Measurements from ENCODE around the gene ACTMAP. TPM values are rescaled to one million over a fixed set of nuclear protein-coding genes. Genes with fewer than 3 reads are reported as not detected.

The ACTMAP gene
- total and polyA plus RNA-seq, 2 experiments from 2014 or later, result 9.6 to 30.4 TPM

DNA sequence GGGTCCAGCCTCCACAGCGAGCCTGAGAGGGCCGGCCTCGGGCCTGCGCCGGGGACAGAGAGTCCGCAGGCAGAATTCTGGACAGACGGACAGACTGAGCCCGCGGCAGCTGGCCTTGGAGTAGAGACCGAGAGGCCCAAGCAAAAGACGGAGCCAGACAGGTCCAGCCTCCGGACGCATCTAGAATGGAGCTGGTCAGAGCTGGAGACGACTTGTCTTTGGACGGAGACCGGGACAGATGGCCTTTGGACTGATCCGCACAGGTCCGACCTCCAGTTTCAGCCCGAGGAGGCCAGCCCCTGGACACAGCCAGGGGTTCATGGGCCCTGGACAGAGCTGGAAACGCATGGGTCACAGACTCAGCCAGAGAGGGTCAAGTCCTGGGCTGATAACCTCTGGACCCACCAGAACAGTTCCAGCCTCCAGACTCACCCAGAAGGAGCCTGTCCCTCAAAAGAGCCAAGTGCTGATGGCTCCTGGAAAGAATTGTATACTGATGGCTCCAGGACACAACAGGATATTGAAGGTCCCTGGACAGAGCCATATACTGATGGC is 32.9 kb downstream of the ACTMAP start:
- TF ChIP-seq, protein P1, sequence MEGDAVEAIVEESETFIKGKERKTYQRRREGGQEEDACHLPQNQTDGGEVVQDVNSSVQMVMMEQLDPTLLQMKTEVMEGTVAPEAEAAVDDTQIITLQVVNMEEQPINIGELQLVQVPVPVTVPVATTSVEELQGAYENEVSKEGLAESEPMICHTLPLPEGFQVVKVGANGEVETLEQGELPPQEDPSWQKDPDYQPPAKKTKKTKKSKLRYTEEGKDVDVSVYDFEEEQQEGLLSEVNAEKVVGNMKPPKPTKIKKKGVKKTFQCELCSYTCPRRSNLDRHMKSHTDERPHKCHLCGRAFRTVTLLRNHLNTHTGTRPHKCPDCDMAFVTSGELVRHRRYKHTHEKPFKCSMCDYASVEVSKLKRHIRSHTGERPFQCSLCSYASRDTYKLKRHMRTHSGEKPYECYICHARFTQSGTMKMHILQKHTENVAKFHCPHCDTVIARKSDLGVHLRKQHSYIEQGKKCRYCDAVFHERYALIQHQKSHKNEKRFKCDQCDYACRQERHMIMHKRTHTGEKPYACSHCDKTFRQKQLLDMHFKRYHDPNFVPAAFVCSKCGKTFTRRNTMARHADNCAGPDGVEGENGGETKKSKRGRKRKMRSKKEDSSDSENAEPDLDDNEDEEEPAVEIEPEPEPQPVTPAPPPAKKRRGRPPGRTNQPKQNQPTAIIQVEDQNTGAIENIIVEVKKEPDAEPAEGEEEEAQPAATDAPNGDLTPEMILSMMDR (IDR thresholded peaks at IDR 0.05; ENCODE audit: low read depth, low read length), result no peak
- no peaks in the 10 kb centered on the region for H3K27me3 ChIP-seq
- no peak for DNase-seq (ENCODE audit: low read depth in 1 of 2, low spot score in 1 of 2)
- no peaks in the 10 kb centered on the region for H3K9me3 ChIP-seq (ENCODE audit: low read depth)
- H3K36me3 ChIP-seq, result no peaks in the 10 kb centered on the region
- H3K4me3 ChIP-seq, result peak overlapping the region; percentile 66
- peak overlapping the region; percentile 95 for H3K27ac ChIP-seq
- peaks cover 14% of the 10 kb centered on the region for H3K4me1 ChIP-seq (ENCODE audit: low read depth)

DNA sequence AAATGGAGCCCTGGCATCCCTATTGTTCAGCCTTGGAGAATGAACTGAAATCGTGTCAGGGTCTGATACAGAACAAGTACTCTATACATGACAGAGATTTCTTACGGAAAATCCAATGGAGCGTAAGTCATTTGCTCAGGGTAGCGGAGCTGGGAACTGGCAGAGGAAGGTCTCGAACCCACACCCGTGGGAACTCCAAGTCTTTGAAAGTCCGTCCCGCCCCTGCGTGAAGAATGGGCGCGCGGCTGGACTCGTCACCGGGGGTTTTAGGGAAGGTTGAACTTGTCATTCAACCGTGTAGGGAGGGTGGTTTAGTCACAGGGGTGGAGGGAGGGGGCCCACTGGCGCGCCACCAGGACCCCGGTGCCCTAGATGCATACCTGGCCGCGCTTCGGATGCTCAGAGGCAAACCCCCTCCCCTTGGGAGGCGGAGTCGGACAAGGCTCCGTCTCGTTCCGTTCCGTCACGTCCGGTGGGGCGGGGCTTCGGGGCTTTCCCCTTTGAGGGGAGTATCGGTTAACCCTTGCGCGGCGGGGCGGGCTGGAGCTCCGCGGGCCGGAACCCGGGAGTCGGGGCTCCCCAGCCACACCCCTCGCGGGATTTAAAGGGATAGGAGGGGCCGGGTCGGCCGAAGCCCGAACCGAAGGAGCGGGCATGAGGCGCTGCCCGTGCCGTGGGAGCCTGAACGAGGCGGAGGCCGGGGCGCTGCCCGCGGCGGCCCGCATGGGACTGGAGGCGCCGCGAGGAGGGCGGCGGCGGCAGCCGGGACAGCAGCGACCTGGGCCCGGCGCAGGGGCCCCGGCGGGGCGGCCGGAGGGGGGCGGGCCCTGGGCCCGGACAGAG is 33.6 kb downstream of the ACTMAP start, which contains the start of the genes COQ8B and ITPKC:
COQ8B (minus strand) TSS at position 405 of the 843 bp plus-strand sequence. CDS start 2,254 bp downstream, outside the sequence.
ITPKC (plus strand) TSS at position 631 of the 843 bp plus-strand sequence; CDS start at position 655, 24 bp downstream.
- peak within 1 kb of the TSS; percentile 66 for H3K4me3 ChIP-seq
- H3K27ac ChIP-seq, result peak within 1 kb of the TSS; percentile 95
- TF ChIP-seq, protein P1 (IDR thresholded peaks at IDR 0.05; ENCODE audit: low read depth, low read length), result no peak
- H3K4me1 ChIP-seq (ENCODE audit: low read depth), result peaks cover 14% of the 10 kb centered on the region
- no peaks in the 10 kb centered on the region for H3K9me3 ChIP-seq (ENCODE audit: low read depth)
- no peaks in the 10 kb centered on the region for H3K36me3 ChIP-seq
- no peaks in the 10 kb centered on the region for H3K27me3 ChIP-seq
- peak; percentile 98 to 100 for DNase-seq (ENCODE audit: low read depth in 1 of 2, low spot score in 1 of 2)

DNA sequence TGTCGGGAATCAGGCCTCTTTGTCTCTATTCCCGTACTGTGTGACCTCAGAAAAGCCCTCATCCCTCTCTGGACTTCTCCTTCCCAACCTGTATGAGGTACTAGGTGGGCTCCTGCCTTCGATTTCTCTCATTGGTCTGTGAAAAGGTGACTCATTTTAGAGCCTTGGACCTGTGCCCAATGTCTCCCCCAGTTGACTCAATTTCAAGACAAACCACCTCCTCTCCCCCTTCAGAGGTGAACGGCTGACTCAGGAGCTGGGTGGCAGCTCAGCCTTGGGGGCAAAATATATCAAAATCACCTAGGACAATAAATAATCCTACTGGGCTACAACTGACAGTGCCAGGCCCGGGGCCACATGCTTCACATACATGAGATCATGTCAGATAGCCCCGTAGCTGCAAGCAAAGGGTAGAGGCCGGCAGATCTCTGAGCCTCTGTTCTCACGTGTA is 34.2 kb downstream of the ACTMAP start:
- peak overlapping the region; percentile 66 for H3K4me3 ChIP-seq
- no peaks in the 10 kb centered on the region for H3K27me3 ChIP-seq
- H3K27ac ChIP-seq, result peak overlapping the region; percentile 95
- H3K9me3 ChIP-seq (ENCODE audit: low read depth), result no peaks in the 10 kb centered on the region
- no peaks in the 10 kb centered on the region for H3K36me3 ChIP-seq
- no peak for DNase-seq (ENCODE audit: low read depth in 1 of 2, low spot score in 1 of 2)
- TF ChIP-seq, protein P1 (IDR thresholded peaks at IDR 0.05; ENCODE audit: low read depth, low read length), result no peak
- H3K4me1 ChIP-seq (ENCODE audit: low read depth), result peaks cover 14% of the 10 kb centered on the region

DNA sequence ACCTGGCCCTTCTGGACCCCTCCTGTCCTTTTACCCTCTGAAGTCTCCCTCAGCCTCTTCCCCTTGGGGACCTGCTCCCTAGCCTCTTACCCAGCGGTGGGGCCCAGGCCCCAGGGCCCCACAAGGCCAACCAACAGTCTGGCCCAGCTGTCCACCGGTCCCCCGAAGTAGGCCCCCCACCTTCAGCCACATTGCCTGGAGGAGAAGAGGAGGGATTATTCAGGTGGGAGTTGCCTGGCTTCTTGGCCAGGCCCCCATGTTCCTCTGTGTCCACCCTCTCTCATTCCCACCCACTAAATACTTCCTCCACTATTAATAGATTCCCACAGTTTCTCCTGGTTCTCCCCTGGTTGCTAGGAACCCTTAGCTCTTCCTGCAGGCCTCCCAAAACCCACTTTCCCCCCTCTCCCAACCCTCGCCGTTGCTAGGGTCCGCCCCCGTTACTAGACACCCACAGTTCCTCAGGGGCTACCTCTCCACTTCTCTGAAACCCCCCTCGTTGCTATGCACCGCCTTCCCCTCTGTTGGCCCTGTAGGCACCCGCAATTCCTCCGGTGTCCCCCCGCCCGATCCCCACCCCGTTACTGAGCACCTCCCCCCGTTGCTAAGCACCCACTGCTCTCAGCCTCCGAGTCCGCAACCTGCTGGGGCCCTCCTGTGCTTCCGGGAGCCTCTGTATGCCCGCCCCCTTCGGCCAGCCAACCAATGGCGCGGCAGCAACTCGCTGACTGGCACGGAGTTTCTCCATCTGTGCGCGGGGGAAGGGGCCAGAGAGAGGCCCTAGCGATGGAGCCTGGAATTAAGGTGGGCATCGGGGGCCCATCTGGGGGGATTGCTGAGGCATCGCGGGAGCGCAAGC is 35.6 kb downstream of the ACTMAP start:
- peak overlapping the region; percentile 95 for H3K27ac ChIP-seq
- TF ChIP-seq, protein P1 (IDR thresholded peaks at IDR 0.05; ENCODE audit: low read depth, low read length), result no peak
- peak; percentile 95 to 96 for DNase-seq (ENCODE audit: low read depth in 1 of 2, low spot score in 1 of 2)

DNA sequence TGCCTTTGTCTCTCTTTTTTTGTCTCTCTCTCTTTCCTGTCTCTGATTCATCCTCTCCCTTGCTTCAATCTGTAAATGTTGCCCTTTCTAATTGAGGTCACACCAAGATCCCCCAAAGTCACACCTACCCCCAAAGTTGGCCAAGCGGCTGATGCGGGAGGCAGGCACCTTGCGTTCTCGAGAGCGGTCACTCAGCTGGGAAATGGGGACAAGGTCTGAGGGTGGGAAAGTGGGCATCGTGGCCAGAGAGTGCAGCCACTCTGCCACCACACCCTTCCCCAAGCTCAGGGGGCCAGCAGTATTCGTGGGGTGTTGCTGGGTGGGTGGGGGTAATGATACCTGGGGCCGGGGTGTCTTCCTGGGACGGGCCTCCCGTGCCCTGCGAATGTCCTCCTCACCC is 36.3 kb downstream of the ACTMAP start:
- peak overlapping the region; percentile 95 for H3K27ac ChIP-seq
- H3K36me3 ChIP-seq, result peaks cover 8% of the 10 kb centered on the region
- TF ChIP-seq, protein P1 (IDR thresholded peaks at IDR 0.05; ENCODE audit: low read depth, low read length), result no peak
- H3K27me3 ChIP-seq, result no peaks in the 10 kb centered on the region
- H3K4me1 ChIP-seq (ENCODE audit: low read depth), result peaks cover 11% of the 10 kb centered on the region
- no peaks in the 10 kb centered on the region for H3K9me3 ChIP-seq (ENCODE audit: low read depth)
- DNase-seq (ENCODE audit: low read depth in 1 of 2, low spot score in 1 of 2), result no peak
- peak overlapping the region; percentile 66 for H3K4me3 ChIP-seq

More for the DNA sequence above, 35.6 kb downstream of the ACTMAP start:
- peaks cover 14% of the 10 kb centered on the region for H3K4me1 ChIP-seq (ENCODE audit: low read depth)
- H3K27me3 ChIP-seq, result no peaks in the 10 kb centered on the region
- H3K4me3 ChIP-seq, result peak overlapping the region; percentile 66
- H3K36me3 ChIP-seq, result peaks cover 3% of the 10 kb centered on the region
- no peaks in the 10 kb centered on the region for H3K9me3 ChIP-seq (ENCODE audit: low read depth)
